AG09319 (cell line): ENCODE results near the gene GRAMD2A.
"Not testable (repeated sequence)": the region's sequence is repeated elsewhere in the genome, so short reads cannot be mapped to it uniquely, and the experiment has no call there.

Experiments used
- DNase-seq: peaks from one replicate; pipeline ENCODE4 v3.0.0-alpha.2; 2010; ENCODE audit warnings: low read depth; ENCODE audit errors: extremely low read depth
- TF ChIP-seq, protein P1 (sequence below): IDR thresholded peaks from 2 replicates; pipeline ENCODE4 v1.5.1; 2011; ENCODE audit warnings: low read depth, mild to moderate bottlenecking, inconsistent platforms, low read length, moderate library complexity

GRAMD2A gene

GRCh38 chr15:72176743-72177142 is 20.8 kb downstream of the GRAMD2A start:
- TF ChIP-seq, protein P1, sequence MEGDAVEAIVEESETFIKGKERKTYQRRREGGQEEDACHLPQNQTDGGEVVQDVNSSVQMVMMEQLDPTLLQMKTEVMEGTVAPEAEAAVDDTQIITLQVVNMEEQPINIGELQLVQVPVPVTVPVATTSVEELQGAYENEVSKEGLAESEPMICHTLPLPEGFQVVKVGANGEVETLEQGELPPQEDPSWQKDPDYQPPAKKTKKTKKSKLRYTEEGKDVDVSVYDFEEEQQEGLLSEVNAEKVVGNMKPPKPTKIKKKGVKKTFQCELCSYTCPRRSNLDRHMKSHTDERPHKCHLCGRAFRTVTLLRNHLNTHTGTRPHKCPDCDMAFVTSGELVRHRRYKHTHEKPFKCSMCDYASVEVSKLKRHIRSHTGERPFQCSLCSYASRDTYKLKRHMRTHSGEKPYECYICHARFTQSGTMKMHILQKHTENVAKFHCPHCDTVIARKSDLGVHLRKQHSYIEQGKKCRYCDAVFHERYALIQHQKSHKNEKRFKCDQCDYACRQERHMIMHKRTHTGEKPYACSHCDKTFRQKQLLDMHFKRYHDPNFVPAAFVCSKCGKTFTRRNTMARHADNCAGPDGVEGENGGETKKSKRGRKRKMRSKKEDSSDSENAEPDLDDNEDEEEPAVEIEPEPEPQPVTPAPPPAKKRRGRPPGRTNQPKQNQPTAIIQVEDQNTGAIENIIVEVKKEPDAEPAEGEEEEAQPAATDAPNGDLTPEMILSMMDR, result no peak

GRCh38 chr15:72176159-72176558 is 21.4 kb downstream of the GRAMD2A start:
- DNase-seq, result no peak
- TF ChIP-seq, protein P1, result no peak

More at GRCh38 chr15:72176743-72177142, 20.8 kb downstream of the GRAMD2A start:
- no peak for DNase-seq

DNA sequence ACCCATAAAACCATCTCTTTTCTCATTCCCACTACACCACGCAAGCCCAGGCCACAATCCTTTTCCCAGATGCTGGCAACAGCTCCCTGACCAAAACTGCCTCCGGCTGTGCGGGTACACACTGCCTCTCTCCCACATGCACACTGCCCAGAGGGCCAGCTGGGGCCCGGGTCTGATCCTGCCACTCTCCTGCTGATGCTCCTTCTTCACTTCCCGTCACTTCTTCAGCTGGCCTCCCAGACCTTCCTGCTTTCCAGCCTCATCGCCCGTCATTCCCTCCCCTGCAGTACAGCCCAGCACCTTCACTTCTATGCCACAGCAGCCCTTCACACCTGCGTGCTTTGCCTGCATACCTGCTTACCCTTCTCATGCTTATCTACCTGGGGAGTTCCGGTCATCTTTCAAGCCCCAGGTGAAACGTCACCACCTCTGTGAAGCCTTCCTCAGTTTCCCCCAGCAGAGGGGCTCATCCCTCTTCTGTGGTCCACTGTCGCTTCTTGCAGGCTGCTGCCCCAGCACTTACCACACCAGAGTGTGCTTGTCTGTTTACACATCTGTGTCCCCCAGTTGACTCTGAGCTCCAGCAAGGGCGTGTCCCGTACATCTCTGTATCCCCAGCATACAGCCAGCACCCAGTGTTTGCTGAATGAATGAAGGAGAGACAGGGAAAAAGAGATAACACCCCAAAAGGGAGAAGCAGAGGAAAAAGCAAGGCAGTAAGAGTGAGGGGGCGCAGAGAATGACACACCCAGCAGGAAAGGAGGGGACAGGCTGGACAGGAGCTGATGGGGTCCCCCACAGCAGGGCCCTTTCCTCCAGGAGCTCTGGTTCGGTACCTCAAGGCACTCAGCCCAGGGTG is 22.2 kb downstream of the GRAMD2A start:
- TF ChIP-seq, protein P1, result no peak
- DNase-seq, result no peak

GRCh38 chr15:72174551-72175165 is 22.9 kb downstream of the GRAMD2A start:
- TF ChIP-seq, protein P1, result no peak
- no peak for DNase-seq

DNA sequence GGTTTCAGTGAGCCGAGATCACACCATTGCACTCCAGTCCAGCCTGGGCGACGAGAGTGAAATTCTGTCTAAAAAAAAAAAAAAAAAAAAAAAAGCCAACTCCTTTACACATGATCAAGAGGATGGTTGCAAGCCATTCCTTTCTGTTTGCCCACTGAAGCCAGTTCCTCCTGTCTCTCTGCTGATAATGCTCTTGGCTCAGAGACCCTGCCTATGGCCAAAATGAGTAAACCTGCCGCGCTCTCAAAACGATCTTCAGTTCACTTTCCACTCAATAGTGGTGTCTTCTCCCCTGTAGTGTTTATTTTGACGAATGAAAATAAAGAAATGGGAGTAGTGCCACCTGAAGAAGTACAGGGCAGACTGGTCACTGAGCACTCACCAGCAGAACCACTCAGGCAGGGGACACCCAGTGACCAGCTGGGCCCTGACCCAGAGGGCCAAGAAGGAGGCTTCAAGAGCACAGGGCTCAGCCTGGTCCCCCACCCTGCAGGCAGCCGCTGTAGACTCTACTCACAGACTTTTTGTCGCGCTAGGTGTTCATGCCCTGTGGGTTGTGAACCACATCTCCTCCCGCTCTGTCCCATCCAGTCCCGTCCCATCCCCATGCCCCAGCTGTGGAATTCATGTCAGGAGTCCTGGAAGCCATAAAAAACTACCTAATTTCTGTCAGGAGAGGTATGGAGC is 23.6 kb downstream of the GRAMD2A start:
- DNase-seq, result no peak
- TF ChIP-seq, protein P1, result no peak

- TF ChIP-seq, protein P1, result no peak
Observed at GRCh38 chr15:72173401-72173800, 24.2 kb downstream of the GRAMD2A start.

DNA sequence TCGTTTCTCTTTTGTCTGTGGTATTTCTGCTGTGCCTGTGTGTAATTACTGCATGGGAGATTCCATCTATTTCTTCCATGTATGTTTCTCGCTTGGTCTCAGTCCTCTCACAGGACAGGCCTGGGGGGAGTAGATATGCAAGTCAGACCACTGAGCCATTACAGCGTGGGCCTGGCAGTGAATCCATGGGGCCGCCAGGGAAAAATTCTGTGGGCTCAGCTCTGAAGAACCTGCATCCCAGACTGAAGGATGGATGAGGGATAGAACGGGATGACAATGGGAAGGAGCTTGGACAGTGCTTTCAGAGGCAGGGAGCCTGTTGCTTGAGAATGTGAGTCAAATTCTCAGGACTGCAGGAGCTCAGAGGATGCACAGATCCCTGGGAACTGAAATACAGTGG is 24.8 kb downstream of the GRAMD2A start:
- TF ChIP-seq, protein P1, result no peak
- DNase-seq, result no peak

More at GRCh38 chr15:72173401-72173800, 24.2 kb downstream of the GRAMD2A start:
- DNase-seq, result no peak

DNA sequence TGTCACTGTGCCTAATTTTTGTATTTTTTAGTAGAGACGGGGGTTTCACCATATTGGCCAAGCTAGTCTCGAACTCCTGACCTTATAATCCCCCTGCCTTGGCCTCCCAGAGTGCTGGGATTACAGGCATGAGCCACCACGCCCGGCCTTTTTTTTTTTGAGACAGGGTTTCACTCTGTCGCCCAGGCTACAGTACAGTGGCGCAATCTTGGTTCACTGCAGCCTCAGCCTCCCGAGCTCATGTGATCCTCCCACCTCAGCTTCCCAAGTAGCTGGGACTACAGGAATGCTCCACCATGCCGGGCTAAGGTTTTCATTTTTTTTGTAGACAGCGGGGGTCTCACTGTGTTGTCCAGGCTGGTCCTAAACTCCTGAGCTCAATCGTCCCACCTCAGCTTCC is 25.6 kb downstream of the GRAMD2A start:
- not testable (repeated sequence) for DNase-seq
